Neural cell (in vitro differentiated cells): ENCODE results near the gene LLPH. TPM values are rescaled to one million over a fixed set of nuclear protein-coding genes. Genes with fewer than 3 reads are reported as not detected.

ENCODE experiments used
- H2AFZ ChIP-seq: fragments of 200-600, 300-800 bp; sonication (generic), shearing (Covaris generic); 2 replicates; pipeline ENCODE4 v1.6.0; 2014; ENCODE audit warnings: low read depth, mild to moderate bottlenecking, antibody characterized with exemption, low read length, moderate library complexity
- H3F3A ChIP-seq: fragments of 200-600 bp; shearing (Covaris generic); 2 replicates; pipeline ENCODE4 v1.6.1; 2016; ENCODE audit warnings: mild to moderate bottlenecking, moderate library complexity, mixed read lengths, antibody characterized with exemption, low read length; ENCODE audit not compliant: insufficient read depth, poor library complexity, severe bottlenecking
- H3K27ac ChIP-seq: fragments of 200-600, 300-800 bp; sonication (generic), shearing (Covaris generic); 2 replicates; pipeline ENCODE4 v1.5.1; 2014; ENCODE audit warnings: mild to moderate bottlenecking, low read length, moderate library complexity
- H3K27me3 ChIP-seq: fragments of 300-800, 200-600 bp; sonication (generic), shearing (Covaris generic); 2 replicates; pipeline ENCODE4 v1.6.0; 2014; ENCODE audit warnings: mild to moderate bottlenecking, low read depth, low read length, moderate library complexity; ENCODE audit not compliant: insufficient read depth
- H3K36me3 ChIP-seq: fragments of 300-800, 200-600 bp; sonication (generic), shearing (Covaris generic); 2 replicates; pipeline ENCODE4 v1.5.1; 2014; ENCODE audit warnings: mild to moderate bottlenecking, antibody characterized with exemption, low read length, moderate library complexity; ENCODE audit not compliant: insufficient read depth
- H3K4me2 ChIP-seq: fragments of 300-800, 200-600 bp; sonication (generic), shearing (Covaris generic); 2 replicates; pipeline ENCODE4 v1.6.0; 2014; ENCODE audit warnings: mild to moderate bottlenecking, low read length
- H3K4me3 ChIP-seq: fragments of 300-800, 200-600 bp; sonication (generic), shearing (Covaris generic); 2 replicates; pipeline ENCODE4 v1.5.1; 2014; ENCODE audit warnings: mild to moderate bottlenecking, low read length, moderate library complexity
- H3K79me2 ChIP-seq: fragments of 200-600 bp; shearing (Covaris generic); replicated peaks from 2 replicates; pipeline ENCODE4 v1.6.0; 2014; ENCODE audit warnings: mild to moderate bottlenecking, low read length, moderate library complexity; ENCODE audit not compliant: insufficient read depth
- H3K9ac ChIP-seq: fragments of 300-800, 200-600 bp; sonication (generic), shearing (Covaris generic); 2 replicates; pipeline ENCODE4 v1.6.1; 2016; ENCODE audit warnings: mild to moderate bottlenecking, low read length, mixed read lengths
- H3K9me2 ChIP-seq: fragments of 200-600 bp; shearing (Covaris generic); 2 replicates; pipeline ENCODE4 v1.6.1; 2016; ENCODE audit warnings: mild to moderate bottlenecking, low read length, mixed read lengths; ENCODE audit not compliant: insufficient read depth
- H3K9me3 ChIP-seq: fragments of 200-600, 300-800 bp; sonication (generic), shearing (Covaris generic); 2 replicates; pipeline ENCODE4 v1.6.1; 2016; ENCODE audit warnings: mild to moderate bottlenecking, mixed run types, low read length, moderate library complexity, mixed read lengths
- H4K20me1 ChIP-seq: fragments of 200-600 bp; shearing (Covaris generic); 2 replicates; pipeline ENCODE4 v1.6.1; 2016; ENCODE audit warnings: mild to moderate bottlenecking, mixed run types; ENCODE audit not compliant: insufficient read depth
- CTCF ChIP-seq: fragments of 450-650 bp; IDR thresholded peaks from 2 replicates; pipeline ENCODE4 v1.5.1; 2014; ENCODE audit warnings: antibody characterized with exemption, mild to moderate bottlenecking, moderate library complexity; ENCODE audit not compliant: poor library complexity, severe bottlenecking
- EP300 ChIP-seq: fragments of 450-650 bp; conservative IDR thresholded peaks from 2 replicates; pipeline ENCODE4 v1.6.1; 2014; ENCODE audit warnings: antibody characterized with exemption, mild to moderate bottlenecking, moderate library complexity; ENCODE audit not compliant: poor library complexity, severe bottlenecking
- EZH2 ChIP-seq: fragments of 200-600, 300-800 bp; shearing (Covaris generic), sonication (generic); IDR thresholded peaks from 2 replicates; pipeline ENCODE4 v1.6.1; 2014; ENCODE audit warnings: antibody characterized with exemption, low read length, borderline replicate concordance, mild to moderate bottlenecking; ENCODE audit not compliant: insufficient read depth, poor library complexity, severe bottlenecking
- MXI1 ChIP-seq: fragments of 450-650 bp; conservative IDR thresholded peaks from 2 replicates; pipeline ENCODE4 v1.6.1; 2014; ENCODE audit warnings: antibody characterized with exemption, mild to moderate bottlenecking; ENCODE audit not compliant: poor library complexity, severe bottlenecking
- POLR2AphosphoS5 ChIP-seq: IDR thresholded peaks from 2 replicates; pipeline ENCODE4 v1.6.1; 2012
- RAD21 ChIP-seq: fragments of 450-650 bp; conservative IDR thresholded peaks from 2 replicates; pipeline ENCODE4 v1.6.1; 2014; ENCODE audit warnings: antibody characterized with exemption, mild to moderate bottlenecking, moderate library complexity
- SMC3 ChIP-seq: fragments of 450-650 bp; conservative IDR thresholded peaks from 2 replicates; pipeline ENCODE4 v1.6.1; 2014; ENCODE audit warnings: antibody characterized with exemption, mild to moderate bottlenecking, moderate library complexity; ENCODE audit not compliant: poor library complexity
- TAF1 ChIP-seq: IDR thresholded peaks from 2 replicates; pipeline ENCODE4 v1.6.1; 2012; ENCODE audit warnings: low read depth
- polyA plus RNA-seq: library from polyadenylated mRNA; depleted of rRNA; stranded (reverse); fragments of >200 nt; gene quantifications from 2 replicates; pipeline ENCODE4 v1.2.3, GENCODE V29; 2014
- TF ChIP-seq, protein P1 (sequence below): IDR thresholded peaks from 2 replicates; pipeline ENCODE4 v1.6.1; 2012; ENCODE audit warnings: borderline replicate concordance

Gene LLPH
- polyA plus RNA-seq, 1 donor from 2014 or later: 4.6 TPM

DNA sequence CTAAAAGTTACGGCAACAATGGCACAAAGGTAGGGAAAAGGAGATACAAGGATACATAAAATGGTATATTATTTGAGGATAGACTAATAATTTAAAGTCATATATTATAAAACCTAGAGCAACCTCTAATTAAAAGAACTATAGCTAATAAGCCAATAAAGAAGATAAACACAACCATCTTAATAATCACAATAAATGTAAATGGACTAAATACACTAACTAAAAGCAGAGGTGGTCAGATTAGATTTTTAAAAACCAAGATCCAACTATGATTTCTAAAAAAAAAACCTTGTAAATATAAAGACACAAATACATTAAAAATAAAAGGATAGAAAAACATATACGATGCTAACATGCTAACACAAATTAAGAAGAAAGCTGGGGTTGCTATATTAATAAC, 10.7 kb upstream of the LLPH start:
- no peaks in the 10 kb centered on the region for H4K20me1 ChIP-seq
- no peaks in the 10 kb centered on the region for H3K9me2 ChIP-seq
- H3K4me3 ChIP-seq: no peak overlapping the region

DNA sequence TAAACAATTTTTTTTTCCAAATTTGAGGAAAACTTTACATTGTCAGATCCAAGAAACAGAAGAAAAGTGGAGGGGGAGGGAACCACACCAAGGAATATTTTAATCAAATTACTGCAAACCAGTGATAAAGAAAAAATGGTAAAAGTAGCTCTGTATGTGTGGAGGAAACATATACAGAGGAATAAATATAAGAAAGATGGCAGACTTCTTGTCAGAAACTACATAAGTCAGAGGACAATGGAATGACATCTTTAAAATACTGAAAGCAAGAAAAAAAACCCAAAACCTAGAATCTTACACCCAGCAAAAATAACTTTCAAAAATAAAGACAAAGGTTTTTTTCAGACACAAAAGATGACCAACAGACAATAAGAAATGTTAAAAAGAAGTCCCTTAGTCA, 10.2 kb upstream of the LLPH start:
- Histone ChIP-seq H3K4me3 (no peak overlapping the region), H2AFZ (no peak overlapping the region), H3K27ac (no peak overlapping the region), H3K79me2 (no peaks in the 10 kb centered on the region), H3F3A (no peaks in the 10 kb centered on the region), H4K20me1 (no peaks in the 10 kb centered on the region), H3K9me2 (no peaks in the 10 kb centered on the region), H3K36me3 (peaks cover 3% of the 10 kb centered on the region), H3K9ac (no peak overlapping the region), H3K27me3 (no peaks in the 10 kb centered on the region), H3K4me2 (no peak overlapping the region), H3K9me3 (no peaks in the 10 kb centered on the region)
- TF ChIP-seq POLR2AphosphoS5 (no peak), RAD21 (no peak), EZH2 (no peak), EP300 (no peak), SMC3 (no peak), MXI1 (no peak), TAF1 (no peak), CTCF (no peak)
- TF ChIP-seq, protein P1, sequence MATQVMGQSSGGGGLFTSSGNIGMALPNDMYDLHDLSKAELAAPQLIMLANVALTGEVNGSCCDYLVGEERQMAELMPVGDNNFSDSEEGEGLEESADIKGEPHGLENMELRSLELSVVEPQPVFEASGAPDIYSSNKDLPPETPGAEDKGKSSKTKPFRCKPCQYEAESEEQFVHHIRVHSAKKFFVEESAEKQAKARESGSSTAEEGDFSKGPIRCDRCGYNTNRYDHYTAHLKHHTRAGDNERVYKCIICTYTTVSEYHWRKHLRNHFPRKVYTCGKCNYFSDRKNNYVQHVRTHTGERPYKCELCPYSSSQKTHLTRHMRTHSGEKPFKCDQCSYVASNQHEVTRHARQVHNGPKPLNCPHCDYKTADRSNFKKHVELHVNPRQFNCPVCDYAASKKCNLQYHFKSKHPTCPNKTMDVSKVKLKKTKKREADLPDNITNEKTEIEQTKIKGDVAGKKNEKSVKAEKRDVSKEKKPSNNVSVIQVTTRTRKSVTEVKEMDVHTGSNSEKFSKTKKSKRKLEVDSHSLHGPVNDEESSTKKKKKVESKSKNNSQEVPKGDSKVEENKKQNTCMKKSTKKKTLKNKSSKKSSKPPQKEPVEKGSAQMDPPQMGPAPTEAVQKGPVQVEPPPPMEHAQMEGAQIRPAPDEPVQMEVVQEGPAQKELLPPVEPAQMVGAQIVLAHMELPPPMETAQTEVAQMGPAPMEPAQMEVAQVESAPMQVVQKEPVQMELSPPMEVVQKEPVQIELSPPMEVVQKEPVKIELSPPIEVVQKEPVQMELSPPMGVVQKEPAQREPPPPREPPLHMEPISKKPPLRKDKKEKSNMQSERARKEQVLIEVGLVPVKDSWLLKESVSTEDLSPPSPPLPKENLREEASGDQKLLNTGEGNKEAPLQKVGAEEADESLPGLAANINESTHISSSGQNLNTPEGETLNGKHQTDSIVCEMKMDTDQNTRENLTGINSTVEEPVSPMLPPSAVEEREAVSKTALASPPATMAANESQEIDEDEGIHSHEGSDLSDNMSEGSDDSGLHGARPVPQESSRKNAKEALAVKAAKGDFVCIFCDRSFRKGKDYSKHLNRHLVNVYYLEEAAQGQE: no peak

More for the DNA sequence above, 10.7 kb upstream of the LLPH start:
- Histone ChIP-seq H3K9me3 (no peaks in the 10 kb centered on the region), H3K36me3 (peaks cover 3% of the 10 kb centered on the region), H3K27ac (no peak overlapping the region), H3K4me2 (no peak overlapping the region), H3K79me2 (no peaks in the 10 kb centered on the region), H3F3A (no peaks in the 10 kb centered on the region), H2AFZ (no peak overlapping the region), H3K9ac (no peak overlapping the region), H3K27me3 (no peaks in the 10 kb centered on the region)
- TF ChIP-seq CTCF (no peak), TAF1 (no peak), MXI1 (no peak), SMC3 (no peak), POLR2AphosphoS5 (no peak), EP300 (no peak), EZH2 (no peak)
- TF ChIP-seq, protein P1: no peak
